Endometrium (tissue), 2 donors: ENCODE measurements around the gene TMC3.

ENCODE experiments used
- FAIRE-seq: peaks from 2 replicates; lab custom pipeline; 2012; peaks lifted over from hg19 to GRCh38; lab: Jason Lieb, UNC
- donor health status: control.
- donor health status: control.

The TMC3 gene

DNA sequence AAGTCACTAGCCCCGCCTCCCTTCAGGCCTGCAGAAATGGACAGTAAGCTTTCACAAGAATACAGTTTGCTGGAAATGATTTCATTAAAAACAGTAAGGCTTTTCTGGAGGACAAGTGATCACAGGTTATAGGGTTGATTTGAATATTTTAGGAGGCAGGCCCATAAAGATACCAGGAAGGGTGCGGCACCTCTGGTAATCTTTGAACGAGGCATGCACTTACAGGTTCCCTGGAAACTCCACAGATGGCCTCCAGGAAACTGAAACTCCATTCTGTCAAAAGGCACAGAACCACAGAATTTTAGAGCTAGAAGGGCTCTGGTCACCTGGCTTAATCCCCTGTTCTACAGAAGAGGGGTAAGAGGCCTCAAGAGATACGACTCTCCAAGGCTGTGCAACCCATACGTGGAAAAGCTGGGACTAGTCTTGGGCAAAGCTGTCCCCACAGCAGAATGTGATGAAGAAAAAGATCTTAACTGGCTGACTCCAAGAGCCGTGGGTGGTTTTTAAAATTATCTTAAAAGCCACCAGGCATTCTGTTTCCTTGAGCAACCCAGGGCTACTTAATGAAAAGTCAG, 51.2 kb downstream of the TMC3 start:
- no peak for FAIRE-seq

DNA sequence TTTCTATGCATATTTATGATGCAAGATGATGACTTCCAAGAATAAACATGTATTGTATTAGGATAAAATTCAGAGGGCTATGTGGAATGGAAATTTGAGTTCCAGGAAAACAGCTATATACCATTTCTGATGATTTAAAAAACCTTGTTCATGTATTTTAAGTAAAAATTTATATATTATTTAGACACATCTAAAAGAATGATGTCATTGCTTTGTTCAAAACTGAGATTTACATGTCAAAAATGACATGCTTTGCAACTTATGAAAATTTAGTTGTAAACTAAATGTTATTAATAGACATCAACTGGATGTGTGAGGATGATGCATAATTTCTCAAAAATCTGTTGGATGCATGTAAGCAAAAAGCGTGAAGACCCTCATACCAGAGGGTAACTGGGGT, 52.3 kb downstream of the TMC3 start:
- FAIRE-seq: no peak

DNA sequence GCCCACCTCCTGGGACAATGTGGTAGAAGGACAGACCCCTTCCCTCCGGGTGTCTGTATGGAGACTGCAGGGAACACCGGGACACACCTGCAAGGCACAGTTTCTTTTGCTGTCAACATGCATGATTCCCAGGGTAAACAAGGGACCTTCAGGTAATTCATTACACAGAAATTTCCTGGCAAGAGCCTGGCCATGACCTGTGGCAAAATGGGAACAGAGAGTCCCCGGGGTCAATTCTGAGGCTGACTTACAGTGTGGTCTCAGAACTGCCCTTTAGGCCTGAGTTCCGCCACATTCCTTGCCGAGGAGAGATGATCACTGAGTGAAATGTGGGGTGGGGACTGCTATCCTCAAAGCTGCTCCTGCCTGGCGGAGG, 56.4 kb downstream of the TMC3 start:
- no peak for FAIRE-seq

DNA sequence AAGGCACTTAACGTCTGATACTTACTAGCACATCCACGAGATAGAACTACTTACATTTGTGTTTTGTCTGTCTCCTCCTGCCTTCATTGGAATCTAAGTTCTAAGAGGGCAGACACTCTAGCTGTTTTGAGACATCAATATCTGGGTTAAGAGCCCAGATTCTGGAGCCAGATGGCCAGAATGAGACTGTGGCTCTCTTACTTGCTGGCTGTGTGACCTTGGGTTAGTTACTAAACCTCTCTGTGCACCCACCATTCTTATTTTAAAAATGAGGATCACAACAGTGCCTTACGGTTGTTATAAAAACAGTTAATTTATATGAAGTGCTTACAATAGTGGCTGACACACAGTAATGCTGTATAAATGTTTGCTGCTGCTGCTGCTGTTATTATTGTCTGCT, 57.7 kb downstream of the TMC3 start:
- FAIRE-seq: no peak

DNA sequence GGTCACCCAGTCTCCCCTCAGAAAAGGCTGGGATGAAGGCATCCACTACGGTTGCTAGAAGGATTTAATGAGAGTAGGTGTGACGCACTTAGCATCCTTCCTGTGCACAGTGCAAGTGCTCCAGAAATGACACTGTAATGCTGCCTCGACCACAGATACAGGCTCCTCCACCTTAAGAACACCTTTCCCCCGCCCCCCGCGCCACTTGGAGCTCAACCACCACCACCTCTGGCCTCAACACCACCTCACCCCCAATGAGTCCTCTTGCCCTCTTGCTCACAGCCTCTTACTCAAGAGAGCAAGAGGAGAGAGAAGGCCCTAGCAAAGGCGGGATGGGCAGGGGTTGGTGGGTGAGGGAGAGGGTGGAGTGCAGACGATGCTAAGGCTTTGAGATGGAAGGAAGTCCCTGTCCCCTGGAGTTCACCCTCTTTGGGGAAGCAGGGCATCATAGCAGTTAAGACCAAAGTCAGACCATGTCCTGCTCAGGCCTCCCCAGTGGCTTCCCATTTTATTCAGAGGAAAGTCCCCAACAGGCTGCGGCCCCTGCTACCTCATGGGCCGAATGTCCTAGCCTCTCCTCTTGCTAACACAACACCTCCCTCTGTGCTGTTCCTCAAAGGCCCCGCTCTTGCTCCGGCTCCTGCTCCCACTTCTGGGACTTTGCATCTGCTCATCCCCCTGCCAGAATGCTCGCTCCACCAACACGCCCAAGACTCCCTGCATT, 58.4 kb downstream of the TMC3 start:
- FAIRE-seq: no peak

DNA sequence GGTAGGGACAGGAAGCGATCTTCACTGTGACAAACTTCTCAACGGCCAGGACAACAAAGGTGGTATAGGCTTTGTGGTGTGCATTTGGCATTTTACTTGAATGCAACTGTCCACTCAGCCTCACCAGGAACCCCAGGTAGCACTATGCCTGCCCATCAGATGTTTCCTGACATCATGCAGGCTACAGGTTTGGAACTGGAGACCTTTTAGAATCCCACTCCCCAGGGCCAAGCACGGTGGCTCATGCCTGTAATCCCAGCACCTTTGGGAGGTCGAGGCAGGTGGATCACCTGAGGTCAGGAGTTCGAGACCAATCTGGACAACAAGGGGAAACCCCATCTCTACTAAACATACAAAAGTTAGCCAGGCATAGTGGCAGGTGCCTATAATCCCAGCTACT, 59.6 kb downstream of the TMC3 start:
- no peak for FAIRE-seq

DNA sequence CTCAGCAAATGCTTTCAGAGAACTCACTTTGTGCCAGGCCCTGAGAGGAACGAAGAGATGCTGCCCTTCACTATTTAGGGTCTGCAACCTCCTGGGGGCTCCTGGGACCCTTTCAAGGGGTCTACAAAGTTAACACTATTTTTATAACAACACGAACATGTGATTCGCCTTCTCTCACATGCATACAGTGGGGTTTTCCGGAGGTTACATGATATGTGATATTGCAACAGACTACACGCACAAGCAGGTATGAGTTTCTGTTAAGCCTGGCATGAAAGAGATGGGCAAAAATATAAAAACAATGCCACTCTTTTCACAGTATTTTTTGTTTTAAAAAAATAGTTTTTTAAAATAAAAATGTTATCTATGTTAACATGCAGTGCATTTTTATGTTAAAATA, 60.3 kb downstream of the TMC3 start:
- no peak for FAIRE-seq

DNA sequence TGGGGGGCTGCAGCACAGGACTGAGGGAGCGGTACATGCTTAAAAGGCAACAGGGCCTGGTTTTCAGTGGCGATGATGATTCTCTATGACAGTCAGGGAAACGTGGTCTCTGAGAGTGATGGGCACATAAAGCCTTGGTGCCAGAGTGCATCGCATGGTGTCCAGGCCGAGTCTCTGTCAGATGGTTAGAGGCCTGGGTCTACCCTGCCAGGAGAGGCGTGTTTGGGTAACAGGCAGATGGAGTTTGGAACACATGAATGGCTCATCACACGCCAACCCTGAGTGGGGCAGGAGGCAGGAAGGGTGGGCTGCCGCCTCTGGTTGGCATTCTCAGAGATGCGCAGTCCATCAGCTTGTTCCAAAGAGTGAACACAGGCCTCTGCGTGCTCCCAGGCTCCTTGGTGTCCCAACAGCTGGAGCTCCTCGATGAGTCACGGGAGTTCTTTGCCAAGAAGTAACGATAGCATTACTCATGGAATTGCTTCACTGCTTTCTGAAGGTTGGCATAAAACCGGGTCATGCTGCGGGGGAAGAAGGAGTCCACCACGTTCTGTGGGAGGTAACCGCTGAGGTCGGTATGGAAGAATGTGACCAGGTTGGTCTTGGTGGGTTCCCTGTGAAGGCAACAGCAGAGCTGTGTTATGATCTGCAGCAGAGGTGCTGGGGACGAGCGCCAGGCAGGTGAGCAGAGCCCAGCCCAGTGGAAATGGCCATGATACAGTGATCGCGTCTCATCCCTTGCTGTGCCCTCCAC, 61.0 kb downstream of the TMC3 start:
- no peak for FAIRE-seq

DNA sequence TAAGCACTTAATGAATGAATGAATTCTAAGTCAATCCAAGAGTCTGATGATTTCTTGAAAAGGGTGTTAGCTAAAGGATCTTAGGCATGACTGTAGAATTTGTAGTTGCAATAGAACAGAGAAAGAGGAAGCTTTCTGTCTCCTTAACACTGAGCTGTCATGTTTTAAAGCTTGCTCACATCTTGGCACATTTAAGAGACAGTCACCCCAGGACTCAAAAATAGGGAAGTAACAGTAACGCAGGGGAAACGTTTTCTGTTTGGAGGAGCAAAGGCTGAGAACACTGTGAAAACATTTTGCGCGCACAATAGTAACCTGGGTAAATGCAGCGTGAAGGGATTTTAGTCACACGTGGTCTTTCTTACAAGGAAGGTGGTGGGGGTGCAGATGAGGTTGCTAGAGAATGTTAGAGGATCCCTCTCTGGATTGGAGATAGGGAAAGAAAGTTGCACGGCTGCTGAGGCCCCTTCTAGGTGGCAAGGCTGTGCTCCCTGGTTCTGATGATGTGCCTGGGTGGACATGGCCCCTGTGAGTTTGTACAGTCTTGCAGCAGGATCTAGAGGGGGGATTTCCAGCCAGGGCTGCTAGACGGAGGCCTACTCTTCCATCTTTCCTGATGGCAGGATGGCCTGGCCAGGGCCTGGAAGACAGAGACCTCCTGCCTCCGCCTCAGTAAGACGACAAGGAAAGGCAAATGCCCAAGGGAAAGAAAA, 62.1 kb downstream of the TMC3 start:
- no peak for FAIRE-seq

DNA sequence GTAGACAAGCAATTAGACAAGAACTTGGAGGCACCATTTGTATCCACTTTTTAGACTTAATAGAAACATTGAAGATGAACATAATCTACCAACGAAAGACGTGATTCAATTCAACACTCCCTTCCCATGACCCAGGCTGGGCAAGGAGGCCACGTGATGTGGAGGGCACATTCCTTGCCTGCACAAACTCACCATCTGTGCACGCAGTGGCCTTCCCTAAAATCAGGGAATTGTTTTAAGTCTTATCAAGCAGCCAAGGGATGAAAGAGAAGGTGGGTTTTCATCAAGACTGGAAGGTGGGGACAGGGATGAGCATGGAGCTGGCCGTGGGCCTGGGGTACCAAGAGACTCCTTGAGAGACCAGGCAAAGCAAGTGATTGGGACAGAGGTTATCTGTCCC, 63.5 kb downstream of the TMC3 start:
- no peak for FAIRE-seq

DNA sequence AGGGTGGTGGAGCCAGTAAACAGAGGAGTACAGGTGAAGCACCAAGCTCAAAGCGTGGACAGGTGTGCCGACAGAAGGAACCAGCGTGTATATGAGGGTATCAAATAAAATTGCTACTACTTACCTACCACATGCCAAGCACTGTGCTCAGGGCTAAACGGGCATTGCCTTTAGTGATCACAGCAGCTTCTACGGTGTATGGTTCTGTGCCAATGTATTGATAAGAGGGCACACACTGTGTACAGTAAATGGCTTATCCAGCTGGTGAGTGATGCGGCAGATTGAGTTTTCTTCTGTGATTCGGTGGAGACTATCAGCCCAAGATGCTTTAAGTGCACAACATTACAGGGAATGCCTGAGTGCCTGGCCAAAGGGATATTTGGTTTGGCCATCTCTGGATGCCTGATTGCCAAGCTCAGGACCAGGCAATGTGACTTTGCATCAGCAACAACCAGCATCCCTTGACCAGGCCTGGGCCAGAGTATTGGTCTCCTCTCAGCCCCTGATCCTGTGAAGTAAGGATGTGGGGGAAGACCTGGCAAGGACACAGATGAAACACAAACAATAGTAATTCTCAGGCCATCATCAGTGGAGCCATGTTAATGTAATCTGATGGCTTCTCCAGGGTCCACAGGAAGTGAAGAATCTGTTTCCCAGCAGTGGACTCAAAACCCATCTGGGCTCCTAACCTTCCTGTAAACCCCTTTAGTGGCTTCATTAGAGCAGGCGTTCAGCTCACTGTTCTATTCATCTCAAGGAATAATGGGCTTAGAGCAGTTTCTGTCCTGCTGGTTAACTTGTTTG, 64.2 kb downstream of the TMC3 start:
- FAIRE-seq: no peak

DNA sequence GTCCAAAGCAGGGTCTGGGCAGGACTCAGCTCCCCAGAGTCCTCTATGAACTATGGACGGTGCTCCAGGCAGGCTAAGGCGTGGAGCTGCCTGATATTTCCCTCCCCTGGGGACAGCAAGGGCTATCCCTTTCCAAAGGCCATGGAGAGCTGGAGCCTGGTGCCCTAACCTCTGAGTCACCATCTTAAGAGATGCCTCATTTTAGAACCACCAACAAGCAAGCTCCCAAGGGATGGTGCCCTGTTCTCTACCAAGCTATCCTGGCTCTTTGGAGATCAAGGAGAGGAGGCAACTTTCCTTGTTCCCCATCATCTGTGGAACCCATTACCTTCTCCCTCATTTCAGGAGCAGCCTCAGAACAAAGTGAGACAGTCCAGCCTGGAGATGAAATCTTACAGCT, 65.8 kb downstream of the TMC3 start:
- FAIRE-seq: no peak

DNA sequence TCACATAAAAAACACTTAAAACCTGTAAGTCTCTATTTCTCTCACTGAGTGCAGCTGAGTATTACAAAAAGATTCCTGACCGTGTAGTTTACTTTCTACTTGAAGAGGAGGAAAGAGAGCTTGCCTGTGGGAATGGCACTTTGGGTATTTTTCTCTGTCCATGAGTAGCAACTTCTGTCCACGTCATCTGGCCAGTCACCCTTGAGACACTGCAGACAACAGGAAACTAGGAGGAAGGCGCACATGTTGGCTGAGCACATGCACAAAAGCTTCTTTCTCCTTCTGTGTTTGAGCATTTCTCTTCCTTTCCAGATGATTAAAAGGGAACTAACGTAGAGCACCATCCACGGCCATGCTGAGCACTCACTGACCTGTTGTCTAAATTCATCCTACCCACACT, 69.8 kb downstream of the TMC3 start:
- no peak for FAIRE-seq

DNA sequence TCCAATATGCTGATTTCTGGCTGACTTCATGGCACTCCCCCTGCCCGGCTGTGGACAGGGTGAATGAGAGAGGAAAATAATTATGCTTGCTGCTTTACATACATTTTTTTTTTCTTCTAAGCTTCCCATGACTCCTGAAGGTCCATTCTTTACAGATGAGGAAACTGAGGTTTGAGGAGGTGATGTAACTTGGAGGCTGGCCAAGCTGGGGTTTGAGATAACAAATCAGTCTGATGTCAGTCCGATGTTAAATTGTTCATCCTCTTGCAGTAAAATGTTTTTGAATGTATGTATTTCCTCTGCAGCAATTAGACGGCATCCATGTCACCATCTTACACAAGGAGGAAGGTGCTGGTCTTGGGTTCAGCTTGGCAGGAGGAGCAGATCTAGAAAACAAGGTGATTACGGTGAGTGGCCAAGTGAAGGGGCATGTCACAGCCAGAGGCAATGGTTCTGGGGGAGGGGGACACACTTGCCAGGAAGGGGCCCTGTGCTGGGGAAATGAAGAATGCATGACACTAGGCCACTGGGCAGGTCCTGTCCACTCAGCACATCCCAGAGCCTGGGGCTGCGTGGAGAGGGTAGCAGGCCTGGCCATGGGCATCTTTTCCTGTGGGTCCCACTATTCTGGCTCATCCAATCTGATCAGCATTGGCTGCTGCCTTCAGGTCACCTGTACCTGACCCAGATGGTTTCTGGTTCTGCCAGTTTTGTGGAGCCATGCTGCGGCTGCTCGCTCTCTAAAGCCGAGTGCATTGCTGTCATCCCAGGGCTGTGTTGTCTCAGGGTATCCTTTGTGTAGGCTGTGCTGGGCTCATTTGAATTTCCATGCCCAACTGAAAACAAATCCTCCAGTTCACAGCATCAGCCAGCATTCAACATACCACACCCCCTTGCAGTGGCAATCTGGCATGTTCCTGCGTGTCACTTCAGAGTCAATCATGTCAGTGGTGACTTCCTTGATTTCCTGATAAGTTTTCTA, 70.5 kb downstream of the TMC3 start:
- FAIRE-seq: no peak

DNA sequence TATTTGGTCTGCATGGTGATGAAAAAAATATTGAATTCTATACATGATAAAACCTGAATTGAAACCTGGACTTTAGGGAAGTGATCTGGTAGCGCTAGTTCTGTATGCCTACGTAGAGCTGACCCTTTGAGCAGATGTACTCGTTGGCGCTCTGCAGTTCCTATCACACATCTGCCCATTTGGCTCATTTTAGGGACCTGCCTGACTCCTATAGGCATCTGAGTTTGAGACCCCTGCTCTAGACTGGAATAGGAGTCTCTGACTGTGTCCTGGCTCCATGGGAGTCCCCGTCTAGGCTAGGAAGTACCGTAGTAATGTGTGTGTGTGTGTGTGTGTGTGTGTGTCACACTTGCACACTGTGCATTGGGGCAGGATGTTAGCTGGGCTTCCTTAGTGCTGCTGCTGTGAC, 71.3 kb downstream of the TMC3 start:
- FAIRE-seq: no peak

DNA sequence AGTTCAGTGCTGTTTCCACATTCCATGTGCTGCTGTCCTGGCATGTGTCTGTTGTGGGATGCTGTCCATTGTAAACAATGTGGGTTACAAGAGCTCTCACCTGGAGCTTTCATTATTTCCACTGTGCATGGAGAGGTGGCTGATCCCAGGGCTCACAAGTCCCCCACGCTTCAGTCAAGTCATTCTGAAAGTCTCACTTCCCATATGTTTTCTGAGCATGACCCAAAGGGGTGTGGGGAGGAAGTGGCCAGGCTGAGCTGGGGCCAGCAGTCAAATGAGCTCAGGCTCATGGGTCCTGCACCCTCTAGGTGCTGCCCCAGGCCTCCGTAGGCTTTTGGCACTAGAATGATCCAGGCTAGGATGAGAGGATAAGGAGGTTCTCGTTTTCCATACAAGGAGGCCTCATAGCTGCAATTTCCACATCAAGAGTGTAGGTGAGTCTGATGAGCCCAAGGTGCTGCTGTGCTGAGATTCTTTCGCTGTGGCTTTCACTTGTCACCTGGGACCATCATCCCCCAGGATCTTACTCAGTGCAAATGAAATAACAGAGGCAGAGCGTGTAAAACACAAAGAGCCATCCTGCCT, 72.1 kb downstream of the TMC3 start:
- no peak for FAIRE-seq

DNA sequence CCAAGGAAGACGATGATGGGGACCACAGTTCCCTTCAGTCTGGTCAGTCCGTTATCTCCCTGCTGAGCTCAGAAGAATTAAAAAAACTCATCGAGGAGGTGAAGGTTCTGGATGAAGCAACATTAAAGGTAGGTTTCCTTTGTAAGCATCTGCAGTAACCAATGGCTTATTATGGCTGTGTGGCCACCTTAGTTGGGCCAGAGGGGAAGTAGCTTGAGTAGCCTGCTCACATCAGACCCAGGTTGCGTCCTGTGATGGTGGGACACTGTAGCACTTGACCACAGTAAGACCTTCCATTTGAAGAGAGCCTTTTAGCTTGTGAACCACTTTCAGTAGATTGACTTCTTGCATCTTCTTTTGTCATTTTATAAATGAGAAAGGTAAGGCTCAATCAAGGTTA, 72.6 kb downstream of the TMC3 start:
- FAIRE-seq: no peak

DNA sequence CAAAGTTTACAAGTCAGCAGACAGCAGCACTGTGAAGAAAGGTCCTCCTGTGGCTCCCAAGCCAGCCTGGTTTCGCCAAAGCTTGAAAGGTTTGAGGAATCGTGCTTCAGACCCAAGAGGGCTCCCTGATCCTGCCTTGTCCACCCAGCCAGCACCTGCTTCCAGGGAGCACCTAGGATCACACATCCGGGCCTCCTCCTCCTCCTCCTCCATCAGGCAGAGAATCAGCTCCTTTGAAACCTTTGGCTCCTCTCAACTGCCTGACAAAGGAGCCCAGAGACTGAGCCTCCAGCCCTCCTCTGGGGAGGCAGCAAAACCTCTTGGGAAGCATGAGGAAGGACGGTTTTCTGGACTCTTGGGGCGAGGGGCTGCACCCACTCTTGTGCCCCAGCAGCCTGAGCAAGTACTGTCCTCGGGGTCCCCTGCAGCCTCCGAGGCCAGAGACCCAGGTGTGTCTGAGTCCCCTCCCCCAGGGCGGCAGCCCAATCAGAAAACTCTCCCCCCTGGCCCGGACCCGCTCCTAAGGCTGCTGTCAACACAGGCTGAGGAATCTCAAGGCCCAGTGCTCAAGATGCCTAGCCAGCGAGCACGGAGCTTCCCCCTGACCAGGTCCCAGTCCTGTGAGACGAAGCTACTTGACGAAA, 74.3 kb downstream of the TMC3 start:
- no peak for FAIRE-seq

DNA sequence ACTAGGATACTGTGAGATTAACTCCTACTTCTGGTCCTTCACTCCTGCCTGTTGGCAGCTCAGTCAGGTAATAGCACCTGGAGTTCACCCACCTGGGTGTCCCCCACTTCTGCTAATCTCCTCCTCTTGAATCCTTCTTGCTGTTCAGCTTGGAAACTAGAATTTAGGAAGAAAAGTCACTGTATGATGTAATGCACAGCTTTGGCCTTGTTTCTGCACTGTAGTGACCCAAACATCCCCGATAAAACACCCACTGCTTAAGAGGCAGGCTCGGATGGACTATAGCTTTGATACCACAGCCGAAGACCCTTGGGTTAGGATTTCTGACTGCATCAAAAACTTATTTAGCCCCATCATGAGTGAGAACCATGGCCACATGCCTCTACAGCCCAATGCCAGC, 74.9 kb downstream of the TMC3 start:
- FAIRE-seq: no peak

DNA sequence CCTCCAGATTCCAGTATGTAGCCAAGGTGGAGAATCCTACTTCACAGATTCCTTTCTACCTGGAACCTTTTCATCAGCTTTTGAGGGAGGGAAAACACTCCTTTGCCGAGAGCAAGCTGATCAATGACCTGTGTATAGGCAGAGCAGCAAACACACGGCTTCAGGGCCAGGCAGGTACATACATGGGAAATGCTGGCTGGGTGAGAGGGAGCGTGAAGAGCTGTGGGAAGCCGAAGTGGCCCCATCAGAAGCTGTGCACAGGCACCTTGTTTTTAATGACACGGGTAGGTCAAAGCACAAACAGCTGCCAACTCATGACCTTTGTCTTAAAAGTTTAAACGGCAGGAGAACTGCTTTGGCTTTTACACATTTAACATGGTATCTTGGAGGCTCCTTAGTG, 75.4 kb downstream of the TMC3 start:
- no peak for FAIRE-seq
